Left hindlimb (tissue), 1 donor: ENCODE data around the gene FOLR3.
"Not testable (repeated sequence)": the region's sequence is repeated elsewhere in the genome, so short reads cannot be mapped to it uniquely, and the experiment has no call there.

Experiments
- DNase-seq: peaks from one replicate; pipeline ENCODE4 v3.0.0-alpha.2; 2018

Gene FOLR3

DNA sequence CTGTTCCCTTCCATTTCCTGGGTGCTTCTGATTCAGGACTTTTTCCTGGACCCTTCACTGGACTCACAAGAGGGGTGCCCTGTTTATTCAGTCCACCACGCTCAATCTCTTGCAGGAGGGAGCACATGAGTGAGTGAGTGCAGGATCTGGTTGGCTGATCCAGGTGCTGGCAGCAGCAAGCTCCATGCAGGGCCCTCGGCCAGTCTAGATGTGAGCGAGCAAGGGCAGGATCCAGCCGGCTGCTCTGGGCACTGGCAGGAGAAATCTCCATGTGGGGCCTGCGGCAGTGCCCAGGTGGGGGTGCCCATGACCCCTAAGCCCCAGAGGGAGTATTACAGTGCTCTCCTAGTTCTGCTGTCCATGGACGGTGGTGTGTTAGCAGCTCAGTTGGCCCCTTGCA lies 11.5 kb upstream of the FOLR3 start:
- no peak for DNase-seq

DNA sequence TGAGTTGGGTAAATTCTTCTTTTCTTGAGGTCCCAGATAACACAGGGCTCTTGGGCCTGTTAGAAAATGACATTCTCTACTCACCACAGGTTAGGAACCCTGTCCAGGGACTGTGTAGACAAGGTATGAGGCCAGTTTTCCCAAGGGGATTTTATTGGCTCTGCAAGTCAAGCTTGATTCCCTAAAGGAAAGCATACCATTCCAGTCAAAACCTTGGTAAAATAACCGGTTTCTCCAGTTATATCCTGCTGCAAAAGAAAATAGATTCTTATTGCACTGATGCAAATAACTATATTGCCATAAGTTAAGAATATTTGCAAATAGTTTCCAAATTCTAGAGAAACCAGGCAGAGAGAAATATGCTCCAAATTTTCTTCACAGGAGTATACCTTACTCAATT lies 9.6 kb upstream of the FOLR3 start:
- no peak for DNase-seq

DNA sequence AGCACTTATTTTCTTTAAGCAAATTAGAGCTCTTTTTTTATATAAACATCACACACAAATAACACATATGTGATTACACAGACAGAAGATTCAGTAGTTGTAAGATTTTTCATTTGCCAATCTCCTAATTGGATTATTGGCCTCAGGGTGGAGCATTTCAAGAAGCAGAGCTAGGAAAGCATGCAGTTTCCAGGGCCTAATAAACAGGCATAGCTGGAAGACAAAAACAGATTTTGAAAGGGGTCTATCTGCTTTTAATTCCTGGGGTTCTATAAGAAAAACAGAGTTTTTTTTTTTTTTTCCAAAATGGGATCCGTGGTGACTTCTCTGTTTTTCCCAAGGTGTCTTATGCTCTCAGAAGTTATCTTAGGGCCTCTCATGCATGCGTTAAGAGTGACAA lies 7.6 kb upstream of the FOLR3 start:
- no peak for DNase-seq

DNA sequence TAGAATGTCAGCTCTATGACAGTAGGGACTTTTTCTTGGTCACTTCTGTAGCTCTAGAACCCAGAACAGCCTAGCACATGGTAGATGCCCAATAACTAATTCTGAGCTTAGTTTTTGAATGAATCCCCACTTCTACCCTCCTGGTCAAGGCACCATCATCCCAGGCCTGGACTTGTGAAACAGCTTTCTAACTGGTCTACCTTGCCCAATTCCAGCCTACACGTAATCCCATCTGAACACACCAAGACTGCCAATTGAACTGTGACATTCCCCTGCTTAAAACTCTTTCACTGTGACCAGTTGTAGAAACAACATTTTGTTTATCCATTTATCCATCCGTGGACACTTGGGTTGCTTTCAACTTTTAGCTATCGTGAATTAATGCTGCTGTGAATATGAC lies 6.1 kb upstream of the FOLR3 start:
- DNase-seq: no peak

DNA sequence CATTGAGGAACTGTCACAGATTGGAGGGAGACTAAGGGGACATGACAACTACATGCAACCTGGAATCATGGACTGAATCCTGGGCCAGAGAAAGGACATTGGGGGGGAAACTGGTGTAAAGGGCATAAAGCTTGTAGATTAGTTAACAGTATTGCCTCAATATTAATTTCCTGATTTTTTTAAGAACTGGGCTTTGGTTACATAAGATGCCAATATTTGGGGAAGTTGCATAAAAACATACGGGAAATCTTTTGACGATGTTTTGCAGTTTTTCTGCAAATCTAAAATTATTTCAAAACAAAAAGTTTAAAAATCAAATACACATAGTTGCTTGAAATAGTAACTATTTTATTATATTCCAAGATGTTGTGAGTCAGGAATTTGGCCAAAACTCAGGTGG lies 2.9 kb upstream of the FOLR3 start:
- no peak for DNase-seq

DNA sequence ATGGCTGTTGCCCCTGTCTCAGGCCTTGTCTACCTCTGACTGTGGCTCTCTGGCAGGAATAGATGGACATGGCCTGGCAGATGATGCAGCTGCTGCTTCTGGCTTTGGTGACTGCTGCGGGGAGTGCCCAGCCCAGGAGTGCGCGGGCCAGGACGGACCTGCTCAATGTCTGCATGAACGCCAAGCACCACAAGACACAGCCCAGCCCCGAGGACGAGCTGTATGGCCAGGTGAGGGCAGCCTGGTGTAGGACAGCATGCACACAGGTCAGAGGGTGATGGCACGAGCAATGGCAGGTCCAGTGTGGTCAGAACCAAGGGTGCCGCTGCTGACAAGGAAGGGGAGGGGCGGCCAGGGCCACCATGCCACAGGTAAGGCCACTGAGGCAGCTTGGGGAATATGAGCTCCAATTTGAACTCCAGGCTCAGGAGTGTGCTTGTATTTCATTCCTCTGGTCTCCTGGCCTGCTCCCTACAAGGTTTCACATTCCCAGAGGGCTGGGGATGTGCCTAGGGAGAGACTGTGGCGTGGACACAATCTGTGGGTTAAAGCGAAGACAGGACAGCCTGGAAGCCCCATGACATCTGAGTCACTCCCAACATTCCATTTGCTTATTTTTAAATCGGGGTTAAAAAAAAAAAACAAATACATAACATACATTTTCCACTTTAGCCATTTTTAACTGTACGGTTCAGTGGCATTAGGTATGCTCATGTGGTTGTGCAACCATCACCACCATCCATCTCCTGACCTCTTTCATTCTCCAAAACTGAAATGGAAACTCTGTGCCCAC lies 562 bp downstream of the FOLR3 start:
- DNase-seq: no peak

DNA sequence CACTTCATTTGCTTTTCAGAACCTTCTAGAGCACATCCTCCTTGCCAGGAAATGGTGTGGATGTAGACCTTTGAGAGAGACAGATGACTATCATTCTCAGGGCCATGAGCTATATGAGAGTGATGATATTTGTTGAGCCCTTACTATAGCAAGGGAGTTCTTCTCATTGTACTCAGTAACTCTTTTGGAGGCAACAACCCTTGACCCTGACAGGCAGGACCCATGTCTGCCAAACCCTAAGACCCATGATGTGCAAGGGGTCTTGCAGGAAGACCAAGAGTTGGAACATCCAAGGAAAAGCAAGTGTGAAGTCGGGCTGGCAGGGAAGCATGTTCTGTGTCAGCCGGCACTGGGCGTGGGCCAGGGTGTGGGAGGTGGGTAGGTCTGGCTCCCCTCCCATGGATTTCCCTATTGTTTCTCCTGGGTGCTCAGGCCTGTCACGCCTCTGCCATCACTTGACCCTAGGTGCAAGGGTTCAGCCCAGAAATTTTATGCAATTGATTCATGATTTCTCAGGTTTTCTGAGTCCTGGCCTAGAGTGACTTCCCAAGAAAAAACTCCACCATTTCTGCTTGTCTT lies 1.2 kb downstream of the FOLR3 start:
- no peak for DNase-seq

DNA sequence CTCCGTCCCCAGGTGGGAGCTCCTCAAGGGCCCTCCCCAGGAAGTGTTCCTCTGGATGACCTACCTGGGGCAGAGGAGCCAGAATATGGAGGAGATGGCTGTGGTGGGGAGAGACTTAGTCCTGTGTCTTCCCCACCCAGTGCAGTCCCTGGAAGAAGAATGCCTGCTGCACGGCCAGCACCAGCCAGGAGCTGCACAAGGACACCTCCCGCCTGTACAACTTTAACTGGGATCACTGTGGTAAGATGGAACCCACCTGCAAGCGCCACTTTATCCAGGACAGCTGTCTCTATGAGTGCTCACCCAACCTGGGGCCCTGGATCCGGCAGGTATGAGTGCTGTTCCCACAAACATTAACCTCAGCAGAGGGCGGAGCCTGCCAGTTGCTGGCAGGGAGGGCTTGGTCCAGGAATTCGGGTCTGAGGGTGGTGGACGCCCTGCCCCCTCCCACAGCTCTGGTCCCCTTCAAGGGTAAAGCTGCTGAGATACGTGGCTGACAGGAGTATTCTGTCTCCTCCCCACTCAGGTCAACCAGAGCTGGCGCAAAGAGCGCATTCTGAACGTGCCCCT lies 3.4 kb downstream of the FOLR3 start:
- no peak for DNase-seq

DNA sequence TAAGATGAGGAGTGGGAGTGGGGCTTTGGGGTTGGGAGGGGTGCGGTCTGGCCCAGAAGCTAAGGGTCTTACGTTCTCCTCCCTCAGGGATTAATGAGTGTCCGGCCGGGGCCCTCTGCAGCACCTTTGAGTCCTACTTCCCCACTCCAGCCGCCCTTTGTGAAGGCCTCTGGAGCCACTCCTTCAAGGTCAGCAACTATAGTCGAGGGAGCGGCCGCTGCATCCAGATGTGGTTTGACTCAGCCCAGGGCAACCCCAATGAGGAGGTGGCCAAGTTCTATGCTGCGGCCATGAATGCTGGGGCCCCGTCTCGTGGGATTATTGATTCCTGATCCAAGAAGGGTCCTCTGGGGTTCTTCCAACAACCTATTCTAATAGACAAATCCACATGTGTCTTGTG lies 4.0 kb downstream of the FOLR3 start:
- DNase-seq: no peak

DNA sequence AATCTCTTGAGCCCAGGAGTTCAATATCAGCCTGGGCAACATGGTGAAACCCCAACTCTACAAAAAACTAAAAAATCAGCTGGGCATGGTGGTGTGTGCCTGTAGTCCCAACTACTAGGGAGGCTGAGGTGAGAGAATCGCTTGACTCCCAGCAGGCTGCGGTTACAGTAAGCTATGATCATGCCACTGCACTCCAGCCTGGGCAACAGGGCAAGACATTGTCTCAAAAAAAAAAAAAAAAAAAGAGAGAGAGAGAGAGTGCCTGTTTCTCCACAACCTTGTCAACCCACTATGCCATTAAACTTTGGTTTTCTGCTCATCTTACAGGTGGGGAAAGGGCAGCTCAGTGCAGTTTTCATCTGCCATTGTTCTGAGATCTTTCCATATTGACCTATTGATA lies 5.1 kb downstream of the FOLR3 start:
- no peak for DNase-seq

DNA sequence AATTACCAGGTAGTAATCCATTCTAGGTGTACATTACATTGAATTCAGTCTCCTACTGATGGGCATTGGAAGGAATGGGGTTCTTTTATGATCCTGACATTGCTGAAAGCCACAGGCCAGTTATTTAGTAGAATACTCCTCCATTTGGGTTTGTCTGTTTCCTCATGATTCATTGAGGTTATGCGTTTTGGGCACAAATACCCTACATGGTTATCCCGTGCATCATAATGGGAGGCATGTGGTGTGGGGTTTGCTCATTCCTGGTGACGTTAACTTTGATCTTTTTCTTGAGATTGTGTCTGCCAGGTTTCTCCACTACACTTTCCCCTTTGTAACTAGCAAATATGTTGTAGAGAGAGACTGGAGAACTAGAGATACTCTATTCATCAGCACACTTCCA lies 5.5 kb downstream of the FOLR3 start:
- DNase-seq: no peak

DNA sequence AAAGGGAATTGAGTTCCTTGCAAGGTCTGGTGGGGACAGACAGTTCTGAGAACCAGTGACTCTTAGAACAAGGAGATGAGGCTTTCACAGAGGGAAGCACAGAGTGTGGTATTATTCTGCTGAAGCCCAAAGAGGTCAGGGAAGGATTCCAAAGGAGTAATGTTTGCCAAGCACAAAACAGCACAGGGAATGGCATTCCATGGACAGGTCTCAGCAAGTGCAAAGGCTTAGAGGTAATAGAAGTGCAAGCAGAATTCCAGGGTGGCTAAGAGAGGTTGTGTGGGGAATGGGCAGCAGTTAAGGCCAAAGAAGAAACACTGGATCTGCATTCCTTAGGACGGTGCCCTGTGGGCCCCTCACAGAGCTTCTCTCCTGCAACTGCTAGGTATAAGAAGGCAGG lies 6.6 kb downstream of the FOLR3 start:
- DNase-seq: not testable (repeated sequence)

DNA sequence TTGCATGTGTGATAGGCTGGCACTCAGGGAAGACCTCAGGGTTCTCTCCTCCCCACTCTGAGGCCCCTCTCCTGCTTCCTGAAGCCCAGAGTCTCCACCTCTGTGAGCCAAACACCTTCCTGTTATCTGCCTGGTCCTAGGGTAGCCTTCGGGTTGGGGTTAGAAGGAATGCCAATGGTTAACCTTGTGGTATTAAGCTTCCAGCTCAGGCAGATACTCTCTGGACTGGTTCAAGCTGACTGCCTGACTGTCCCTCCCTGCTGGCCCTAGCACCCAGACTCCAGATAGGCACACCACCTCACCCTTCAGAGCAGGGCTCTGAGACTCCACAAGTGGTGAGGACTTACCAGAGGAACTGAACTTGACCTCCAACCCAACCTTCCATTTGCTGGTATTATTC lies 7.0 kb downstream of the FOLR3 start:
- not testable (repeated sequence) for DNase-seq

DNA sequence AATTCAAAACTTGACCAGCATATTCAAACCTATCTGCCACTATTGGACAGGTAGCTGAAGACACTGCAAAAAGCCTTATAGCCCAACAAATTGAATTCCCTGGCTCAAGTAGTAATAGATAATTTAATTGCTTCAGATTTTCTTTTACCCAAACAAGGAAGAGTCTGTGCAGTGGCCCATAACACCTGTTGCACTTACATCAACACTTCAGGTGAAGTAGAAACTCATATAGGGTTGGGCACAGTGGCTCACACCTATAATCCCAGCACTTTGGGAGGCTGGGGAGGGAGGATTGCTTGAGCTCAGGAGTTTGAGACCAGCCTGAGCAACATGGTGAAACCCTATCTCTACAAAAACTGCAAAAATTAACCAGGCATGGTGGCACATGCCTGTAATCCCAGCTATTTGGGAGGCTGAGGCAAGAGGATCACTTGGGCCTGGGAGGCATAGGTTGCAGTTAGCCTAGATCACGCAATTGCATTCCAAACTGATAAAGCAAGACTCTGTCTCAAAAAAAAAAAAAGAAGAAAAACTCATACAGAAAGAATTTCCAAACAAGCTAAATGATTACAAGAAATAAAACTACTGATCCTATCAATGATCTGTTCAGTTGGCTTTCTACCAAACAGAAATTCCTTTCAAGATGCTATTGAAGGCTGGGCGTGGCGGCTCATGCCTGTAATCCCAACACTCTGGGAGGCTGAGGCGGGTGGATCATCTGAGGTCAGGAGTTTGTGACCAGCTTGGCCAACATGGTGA lies 9.5 kb downstream of the FOLR3 start:
- DNase-seq: no peak

DNA sequence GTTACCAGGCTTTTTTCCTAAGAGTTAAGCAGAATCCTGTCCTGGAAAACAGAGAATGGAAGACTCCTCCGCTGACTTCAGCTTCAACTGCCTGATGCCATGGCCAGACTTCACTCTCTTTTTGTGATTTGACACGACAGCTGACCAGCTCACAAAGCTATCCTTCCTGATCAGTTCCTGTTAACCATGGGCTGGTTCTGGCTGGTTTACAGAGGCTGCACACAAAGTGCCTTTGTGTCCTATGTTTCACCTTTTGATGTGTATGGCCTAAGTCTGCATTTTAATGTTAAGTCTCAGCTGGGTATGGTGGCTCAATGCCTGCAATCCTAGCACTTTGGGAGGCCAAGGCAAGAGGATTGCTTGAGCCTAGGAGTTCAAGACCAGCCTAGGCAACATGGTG lies 11.1 kb downstream of the FOLR3 start:
- DNase-seq: no peak

DNA sequence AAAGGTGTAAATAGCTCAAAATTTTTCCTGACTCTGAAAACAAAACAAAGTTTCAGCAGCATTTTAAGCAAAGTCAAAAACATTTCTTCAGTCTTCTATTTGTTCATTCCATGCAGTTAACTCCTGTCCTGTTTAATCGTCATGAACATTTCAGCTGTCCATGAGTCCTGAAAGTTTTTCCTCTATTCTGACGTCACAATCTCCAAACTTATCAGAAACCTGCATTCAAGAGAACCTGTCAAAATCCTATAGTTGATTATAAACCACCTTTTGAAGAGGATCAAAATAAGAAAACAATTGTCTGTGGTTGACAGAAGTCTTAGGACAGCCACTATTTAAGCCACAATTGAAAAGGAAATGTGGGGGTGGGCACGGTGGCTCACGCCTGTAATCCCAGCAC lies 15.4 kb downstream of the FOLR3 start:
- DNase-seq: no peak

DNA sequence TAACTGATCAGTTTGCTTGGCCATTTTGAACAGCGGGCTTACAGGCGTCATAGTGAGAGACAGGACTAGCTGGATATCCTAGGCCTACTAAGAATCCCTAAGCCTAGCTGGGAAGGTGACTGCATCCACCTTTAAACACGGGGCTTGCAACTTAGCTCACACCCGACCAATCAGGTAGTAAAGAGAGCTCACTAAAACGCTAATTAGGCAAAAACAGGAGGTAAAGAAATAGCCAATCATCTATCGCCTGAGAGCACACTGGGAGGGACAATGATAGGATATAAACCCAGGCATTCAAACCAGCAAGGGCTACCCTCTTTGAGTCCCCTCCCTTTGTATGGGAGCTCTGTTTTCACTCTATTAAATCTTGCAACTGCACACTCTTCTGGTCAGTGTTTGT lies 18.3 kb downstream of the FOLR3 start:
- DNase-seq: not testable (repeated sequence)

DNA sequence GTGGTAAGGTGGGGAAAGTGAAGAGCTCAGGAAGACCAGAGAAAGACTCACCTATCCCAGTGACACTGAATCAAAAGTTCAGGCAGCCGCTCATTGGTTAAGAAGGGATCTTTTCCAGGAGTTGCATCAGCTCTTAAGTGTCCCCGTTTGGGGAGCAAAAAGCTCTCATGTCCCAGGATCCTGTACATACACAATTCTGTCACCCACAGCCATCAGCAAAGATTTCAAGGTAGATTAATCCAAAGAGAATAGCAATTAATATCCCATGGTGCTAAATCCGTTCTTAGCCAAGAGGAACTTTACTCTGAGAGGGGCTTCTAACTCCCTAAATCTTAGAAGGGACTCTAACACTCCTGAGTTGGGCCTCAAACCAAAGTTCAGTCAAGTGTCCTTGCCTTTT lies 19.3 kb downstream of the FOLR3 start:
- DNase-seq: no peak

DNA sequence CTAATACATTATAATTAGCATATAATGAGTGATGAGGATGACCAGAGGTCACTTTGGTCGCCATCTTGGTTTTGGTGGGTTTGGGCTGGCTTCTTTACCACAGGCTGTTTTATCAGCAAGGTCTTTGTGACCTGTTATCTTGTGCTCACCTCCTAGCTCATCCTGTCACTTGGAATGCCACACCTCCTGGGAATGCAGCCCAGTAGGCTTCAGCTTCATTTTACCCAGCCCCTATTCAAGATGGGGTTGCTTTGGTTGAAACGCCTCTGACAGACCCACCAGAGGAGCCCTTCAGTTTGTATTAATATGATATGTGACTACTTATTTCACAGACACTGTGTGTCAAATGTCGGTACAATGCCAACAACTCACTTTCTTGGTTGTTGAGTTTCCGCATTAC lies 20.2 kb downstream of the FOLR3 start:
- no peak for DNase-seq

DNA sequence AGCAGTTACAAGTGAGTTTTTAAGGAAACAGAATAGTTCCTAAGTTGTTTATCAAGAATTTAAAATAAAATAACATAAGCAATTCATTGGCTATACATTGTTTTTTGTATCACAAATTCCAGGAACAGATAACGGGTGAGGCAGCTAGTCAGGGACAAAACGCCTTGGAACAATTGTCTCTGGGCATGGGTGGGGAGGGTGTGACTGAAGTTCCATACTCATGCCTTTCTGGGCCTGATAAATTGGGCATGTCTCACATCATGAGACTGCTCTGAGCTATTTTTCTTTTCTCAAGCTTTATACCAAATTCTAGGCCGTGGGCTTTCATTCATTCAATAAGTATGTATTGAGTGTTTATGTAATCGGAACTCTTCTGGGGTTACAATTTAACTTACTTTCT lies 21.6 kb downstream of the FOLR3 start:
- no peak for DNase-seq

DNA sequence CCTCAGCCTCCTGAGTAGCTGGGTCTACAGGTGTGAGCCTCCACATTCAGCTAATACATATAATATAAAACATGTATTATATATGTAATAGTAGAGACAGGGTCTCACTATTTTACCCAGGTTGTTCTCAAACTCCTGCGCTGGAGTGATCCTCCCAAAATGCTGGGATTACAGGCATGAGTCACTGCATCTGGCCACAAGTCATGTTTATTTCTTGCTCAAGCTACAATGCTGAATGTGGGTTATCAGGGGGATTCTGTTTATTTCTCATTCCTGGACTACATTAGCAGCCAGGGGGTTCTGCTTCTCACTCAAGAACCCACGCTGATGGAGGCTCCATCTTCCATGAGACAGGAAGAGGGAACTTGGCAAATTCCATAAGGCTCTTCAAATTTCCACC lies 24.8 kb downstream of the FOLR3 start:
- no peak for DNase-seq

DNA sequence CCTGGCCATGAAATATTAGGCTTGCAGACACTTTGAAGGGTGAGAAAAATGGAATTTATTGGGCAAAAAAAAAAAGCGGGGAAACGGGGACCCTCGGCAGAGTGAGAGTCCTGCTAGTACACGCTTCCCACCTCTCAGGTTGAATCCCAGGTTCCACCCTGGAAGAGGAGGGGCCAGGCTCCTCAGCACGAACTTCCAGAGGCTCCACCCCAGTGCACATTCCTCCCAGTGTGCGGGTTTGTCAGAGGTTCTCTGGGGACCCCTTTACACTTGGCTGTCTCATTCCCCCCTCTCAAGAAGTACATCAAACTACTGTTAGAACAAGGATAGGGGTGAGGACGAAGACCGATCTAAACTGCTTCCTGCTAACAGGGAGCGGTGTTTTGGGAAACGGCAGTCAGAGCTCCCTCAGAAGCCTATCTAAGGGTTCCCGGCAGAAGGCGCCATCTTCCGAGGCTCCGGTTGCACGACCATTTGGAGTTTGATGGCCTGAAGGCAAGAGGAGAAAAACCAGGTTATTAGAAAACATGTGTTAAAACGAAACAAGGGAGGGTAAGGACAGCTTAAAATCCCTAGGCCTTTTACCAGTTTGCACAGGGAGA lies 27.5 kb downstream of the FOLR3 start:
- no peak for DNase-seq

DNA sequence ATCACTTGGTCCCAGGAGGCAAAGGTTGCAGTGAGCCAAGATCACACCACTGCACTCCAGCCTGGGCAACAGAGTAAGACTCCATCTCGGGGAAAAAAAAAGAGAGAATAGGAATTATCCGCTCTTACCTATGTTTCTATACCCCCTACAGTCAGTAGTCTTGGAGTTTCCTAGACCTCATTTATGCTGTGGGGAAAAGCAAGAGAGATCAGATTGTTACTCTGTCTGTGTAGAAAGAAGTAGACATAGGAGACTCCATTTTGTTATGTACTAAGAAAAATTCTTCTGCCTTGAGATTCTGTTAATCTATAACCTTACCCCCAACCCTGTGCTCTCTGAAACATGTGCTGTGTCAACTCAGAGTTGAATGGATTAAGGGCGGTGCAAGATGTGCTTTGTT lies 28.7 kb downstream of the FOLR3 start:
- not testable (repeated sequence) for DNase-seq
